ENCODE measurements around the gene ZNF346. TPM values are rescaled to one million over a fixed set of nuclear protein-coding genes. Genes with fewer than 3 reads are reported as not detected.
"Not testable (repeated sequence)": the region's sequence is repeated elsewhere in the genome, so short reads cannot be mapped to it uniquely, and the experiment has no call there.

The ZNF346 gene
- total RNA-seq, 2 donors from 2014 or later: 23.6 to 34.4 TPM

DNA sequence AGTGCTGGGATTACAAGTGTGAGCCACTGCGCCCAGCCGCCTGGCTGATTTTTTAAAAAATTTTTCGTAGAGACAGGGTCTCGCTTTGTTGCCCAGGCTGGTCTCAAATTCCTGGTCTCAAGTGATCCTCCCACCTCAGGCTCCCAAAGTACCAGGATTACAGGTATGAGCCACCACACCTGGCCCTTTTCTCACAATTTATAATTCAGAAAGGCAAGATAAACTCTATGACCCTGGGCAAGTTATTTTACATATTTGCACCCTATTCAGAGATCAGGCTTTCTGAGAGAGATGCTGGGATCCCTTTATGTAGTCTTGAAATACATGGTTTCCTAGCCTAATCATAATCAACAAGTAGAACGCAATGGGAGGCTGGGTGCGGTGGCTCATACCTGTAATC lies 20.6 kb downstream of the ZNF346 start:
- DNase-seq (ENCODE audit: low spot score): no peak
- Histone ChIP-seq H3K4me3 (no peak overlapping the region), H3K36me3 (peaks cover 0 to 13% of the 10 kb centered on the region in 2 donors), H3K4me1 (replicated peaks) (no peaks in the 10 kb centered on the region), H3K27me3 (replicated peaks; ENCODE audit: insufficient read depth) (no peaks in the 10 kb centered on the region), H3K27ac (no peak overlapping the region), H3K9me3 (no peaks in the 10 kb centered on the region)
- WGBS: 96% methylated on average over 6 of the region's 6 CpGs
- intact Hi-C loops (cut with DNase I): no loop called here
- no peak for TF ChIP-seq POLR2AphosphoS5 (IDR thresholded peaks at IDR 0.05)
- TF ChIP-seq, protein P1, sequence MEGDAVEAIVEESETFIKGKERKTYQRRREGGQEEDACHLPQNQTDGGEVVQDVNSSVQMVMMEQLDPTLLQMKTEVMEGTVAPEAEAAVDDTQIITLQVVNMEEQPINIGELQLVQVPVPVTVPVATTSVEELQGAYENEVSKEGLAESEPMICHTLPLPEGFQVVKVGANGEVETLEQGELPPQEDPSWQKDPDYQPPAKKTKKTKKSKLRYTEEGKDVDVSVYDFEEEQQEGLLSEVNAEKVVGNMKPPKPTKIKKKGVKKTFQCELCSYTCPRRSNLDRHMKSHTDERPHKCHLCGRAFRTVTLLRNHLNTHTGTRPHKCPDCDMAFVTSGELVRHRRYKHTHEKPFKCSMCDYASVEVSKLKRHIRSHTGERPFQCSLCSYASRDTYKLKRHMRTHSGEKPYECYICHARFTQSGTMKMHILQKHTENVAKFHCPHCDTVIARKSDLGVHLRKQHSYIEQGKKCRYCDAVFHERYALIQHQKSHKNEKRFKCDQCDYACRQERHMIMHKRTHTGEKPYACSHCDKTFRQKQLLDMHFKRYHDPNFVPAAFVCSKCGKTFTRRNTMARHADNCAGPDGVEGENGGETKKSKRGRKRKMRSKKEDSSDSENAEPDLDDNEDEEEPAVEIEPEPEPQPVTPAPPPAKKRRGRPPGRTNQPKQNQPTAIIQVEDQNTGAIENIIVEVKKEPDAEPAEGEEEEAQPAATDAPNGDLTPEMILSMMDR (IDR thresholded peaks at IDR 0.05): no peak
- TF ChIP-seq POLR2A (IDR thresholded peaks at IDR 0.05): no peak

DNA sequence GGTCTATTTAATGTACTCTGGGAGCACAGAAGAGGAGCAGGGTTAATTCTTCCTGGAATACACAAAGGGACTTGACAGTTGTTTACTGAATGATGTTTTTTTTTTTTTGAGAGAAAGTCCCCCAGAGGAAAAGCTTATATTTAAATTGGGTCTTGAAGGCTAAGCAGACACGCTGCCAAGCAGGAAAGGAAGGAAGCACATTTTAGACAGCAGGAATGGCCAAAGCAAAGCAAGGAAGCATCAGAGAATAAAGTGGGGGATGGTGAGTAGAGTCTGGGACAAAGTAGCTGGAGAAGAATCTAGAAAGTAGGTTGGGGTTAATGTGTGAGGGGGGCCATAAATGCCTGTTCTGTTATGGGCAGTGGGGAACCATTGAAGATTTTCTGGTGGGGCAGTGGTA lies 21.5 kb downstream of the ZNF346 start:
- 89% methylated on average over 1 of the region's 1 CpG for WGBS
- Histone ChIP-seq H3K4me3 (no peak overlapping the region), H3K27ac (no peak overlapping the region), H3K27me3 (replicated peaks; ENCODE audit: insufficient read depth) (no peaks in the 10 kb centered on the region), H3K4me1 (replicated peaks) (no peaks in the 10 kb centered on the region), H3K9me3 (no peaks in the 10 kb centered on the region), H3K36me3 (peaks cover 0 to 13% of the 10 kb centered on the region in 2 donors)
- no peak for TF ChIP-seq POLR2A (IDR thresholded peaks at IDR 0.05)
- TF ChIP-seq, protein P1 (IDR thresholded peaks at IDR 0.05): no peak
- TF ChIP-seq POLR2AphosphoS5 (IDR thresholded peaks at IDR 0.05): no peak
- intact Hi-C loops (cut with DNase I): no loop called here
- no peak for DNase-seq (ENCODE audit: low spot score)

DNA sequence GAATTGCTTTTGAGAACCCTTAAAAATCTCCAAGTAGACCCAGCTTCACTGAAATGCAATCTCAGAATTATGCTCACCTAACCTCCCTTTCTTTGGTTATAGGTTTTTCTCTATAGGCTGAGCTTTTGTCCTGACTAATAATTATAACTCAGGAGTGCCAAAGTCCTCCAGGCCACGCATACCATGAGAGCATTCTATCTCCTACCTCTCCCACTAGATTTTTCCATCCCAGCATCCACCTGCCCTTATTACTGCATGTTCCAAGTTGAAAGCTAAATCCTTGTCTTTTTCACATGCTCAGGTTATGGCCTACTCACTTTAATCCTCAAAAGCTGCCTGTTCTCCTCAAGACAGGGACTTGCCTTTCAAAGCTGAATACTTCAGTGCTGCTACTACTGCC lies 22.1 kb downstream of the ZNF346 start:
- Histone ChIP-seq H3K27me3 (replicated peaks; ENCODE audit: insufficient read depth) (no peaks in the 10 kb centered on the region), H3K36me3 (peaks cover 0 to 13% of the 10 kb centered on the region in 2 donors), H3K27ac (no peak overlapping the region), H3K4me3 (no peak overlapping the region), H3K9me3 (no peaks in the 10 kb centered on the region), H3K4me1 (replicated peaks) (no peaks in the 10 kb centered on the region)
- 97% methylated on average over 1 of the region's 1 CpG for WGBS
- TF ChIP-seq, protein P1 (IDR thresholded peaks at IDR 0.05): no peak
- TF ChIP-seq POLR2A (IDR thresholded peaks at IDR 0.05) (no peak), POLR2AphosphoS5 (IDR thresholded peaks at IDR 0.05) (no peak)
- no peak for DNase-seq (ENCODE audit: low spot score)
- intact Hi-C loops (cut with DNase I): no loop called here

GRCh38 chr5:177045631-177046030 lies 23.1 kb downstream of the ZNF346 start:
- Histone ChIP-seq H3K27ac (no peak overlapping the region), H3K36me3 (peaks cover 0 to 13% of the 10 kb centered on the region in 2 donors), H3K4me1 (replicated peaks) (no peaks in the 10 kb centered on the region), H3K27me3 (replicated peaks; ENCODE audit: insufficient read depth) (no peaks in the 10 kb centered on the region), H3K9me3 (no peaks in the 10 kb centered on the region), H3K4me3 (no peak overlapping the region)
- no peak for DNase-seq (ENCODE audit: low spot score)
- WGBS: 86% methylated on average over 4 of the region's 4 CpGs
- no peak for TF ChIP-seq POLR2AphosphoS5 (IDR thresholded peaks at IDR 0.05)
- TF ChIP-seq, protein P1 (IDR thresholded peaks at IDR 0.05): no peak
- no peak for TF ChIP-seq POLR2A (IDR thresholded peaks at IDR 0.05)
- intact Hi-C loops (cut with DNase I): no loop called here

- H3K36me3 ChIP-seq; H3K4me3 ChIP-seq; intact Hi-C loops (cut with DNase I); H3K9me3 ChIP-seq; DNase-seq (ENCODE audit: low spot score); H3K27ac ChIP-seq; H3K27me3 ChIP-seq (replicated peaks; ENCODE audit: insufficient read depth); H3K4me1 ChIP-seq (replicated peaks): not testable (repeated sequence)
- WGBS: 97% methylated on average over 7 of the region's 7 CpGs
Observed at GRCh38 chr5:177048531-177048930, 26.0 kb downstream of the ZNF346 start.

Data from prostate gland (tissue), 2 donors.